Measurements from ENCODE around the gene WDR59. TPM values are rescaled to one million over a fixed set of nuclear protein-coding genes. Genes with fewer than 3 reads are reported as not detected.

Gene WDR59
- total RNA-seq, 4 donors from 2014 or later, result 16.3 to 30.6 (median 21.8) TPM

- no peak for ATAC-seq (ENCODE audit: low FRiP score)
- TF ChIP-seq, protein P1, sequence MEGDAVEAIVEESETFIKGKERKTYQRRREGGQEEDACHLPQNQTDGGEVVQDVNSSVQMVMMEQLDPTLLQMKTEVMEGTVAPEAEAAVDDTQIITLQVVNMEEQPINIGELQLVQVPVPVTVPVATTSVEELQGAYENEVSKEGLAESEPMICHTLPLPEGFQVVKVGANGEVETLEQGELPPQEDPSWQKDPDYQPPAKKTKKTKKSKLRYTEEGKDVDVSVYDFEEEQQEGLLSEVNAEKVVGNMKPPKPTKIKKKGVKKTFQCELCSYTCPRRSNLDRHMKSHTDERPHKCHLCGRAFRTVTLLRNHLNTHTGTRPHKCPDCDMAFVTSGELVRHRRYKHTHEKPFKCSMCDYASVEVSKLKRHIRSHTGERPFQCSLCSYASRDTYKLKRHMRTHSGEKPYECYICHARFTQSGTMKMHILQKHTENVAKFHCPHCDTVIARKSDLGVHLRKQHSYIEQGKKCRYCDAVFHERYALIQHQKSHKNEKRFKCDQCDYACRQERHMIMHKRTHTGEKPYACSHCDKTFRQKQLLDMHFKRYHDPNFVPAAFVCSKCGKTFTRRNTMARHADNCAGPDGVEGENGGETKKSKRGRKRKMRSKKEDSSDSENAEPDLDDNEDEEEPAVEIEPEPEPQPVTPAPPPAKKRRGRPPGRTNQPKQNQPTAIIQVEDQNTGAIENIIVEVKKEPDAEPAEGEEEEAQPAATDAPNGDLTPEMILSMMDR (IDR thresholded peaks at IDR 0.05), result no peak
- DNase-seq (ENCODE audit: low spot score), result no peak
Measured at GRCh38 chr16:74954763-74955162, 30.2 kb downstream of the WDR59 start.

- ATAC-seq (ENCODE audit: low FRiP score) (no peak), DNase-seq (ENCODE audit: low spot score) (no peak)
- TF ChIP-seq, protein P1 (IDR thresholded peaks at IDR 0.05), result no peak
Measured at GRCh38 chr16:74951681-74952080, 33.2 kb downstream of the WDR59 start.

DNA sequence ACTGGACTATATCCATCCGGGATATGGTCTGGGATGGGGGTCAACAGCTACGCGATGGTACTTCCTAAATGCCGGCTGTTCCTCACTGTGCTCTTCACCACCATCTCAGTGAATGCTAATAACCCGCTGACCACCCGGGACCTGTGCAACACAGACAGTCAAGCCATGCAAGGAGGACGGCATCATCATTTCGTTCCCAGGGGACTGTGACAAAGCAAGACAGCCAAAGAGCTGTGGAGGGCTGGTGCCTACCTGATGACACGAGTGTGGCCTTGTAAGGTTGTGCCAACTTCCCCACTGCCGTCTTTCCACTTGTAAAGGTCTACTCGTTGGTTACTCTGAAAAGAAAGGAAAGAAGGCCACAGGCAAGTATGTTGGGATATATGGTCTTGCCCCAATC, 33.7 kb downstream of the WDR59 start:
- TF ChIP-seq, protein P1 (IDR thresholded peaks at IDR 0.05), result no peak
- ATAC-seq (ENCODE audit: low FRiP score), result no peak

GRCh38 chr16:74950511-74950910, 34.4 kb downstream of the WDR59 start:
- ATAC-seq (ENCODE audit: low FRiP score), result no peak
- no peak for DNase-seq (ENCODE audit: low spot score)
- TF ChIP-seq, protein P1 (IDR thresholded peaks at IDR 0.05), result no peak

More for the DNA sequence above, 33.7 kb downstream of the WDR59 start:
- no peak for DNase-seq (ENCODE audit: low spot score)

DNA sequence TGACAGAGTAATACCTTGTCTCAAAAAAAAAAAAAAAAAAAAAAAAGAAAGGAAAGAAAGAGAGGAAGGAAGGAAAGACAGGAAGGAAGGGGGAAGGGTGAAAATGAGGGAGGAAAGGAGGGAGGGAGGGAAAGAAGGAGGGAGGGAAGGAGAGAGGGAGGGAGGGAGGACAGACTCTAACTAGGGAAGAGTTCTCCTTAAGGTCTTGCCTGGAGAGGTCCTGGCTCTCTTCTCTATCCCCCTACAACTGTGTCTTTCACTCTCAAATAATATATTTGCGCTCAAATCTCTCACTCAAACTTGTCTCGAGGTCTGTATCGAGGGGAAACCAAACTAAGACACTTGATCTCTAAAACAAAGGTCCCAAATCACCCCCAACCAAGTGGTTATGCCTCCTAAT, 35.6 kb downstream of the WDR59 start:
- no peak for DNase-seq (ENCODE audit: low spot score)
- TF ChIP-seq, protein P1 (IDR thresholded peaks at IDR 0.05), result no peak
- ATAC-seq (ENCODE audit: low FRiP score), result no peak

GRCh38 chr16:74944466-74944865, 40.5 kb downstream of the WDR59 start:
- DNase-seq (ENCODE audit: low spot score) (no peak), ATAC-seq (ENCODE audit: low FRiP score) (no peak)
- TF ChIP-seq, protein P1 (IDR thresholded peaks at IDR 0.05), result no peak

GRCh38 chr16:74942977-74943918, 41.7 kb downstream of the WDR59 start:
- ATAC-seq (ENCODE audit: low FRiP score), result no peak
- TF ChIP-seq, protein P1 (IDR thresholded peaks at IDR 0.05), result no peak

More at GRCh38 chr16:74942977-74943918, 41.7 kb downstream of the WDR59 start:
- no peak for DNase-seq (ENCODE audit: low spot score)
